Stomach (tissue), 4 donors: ENCODE measurements around the gene GATA6.

ENCODE experiments used
- POLR2A ChIP-seq, 4 donors: fragments of 450-650 bp; IDR thresholded peaks; one replicate each; pipeline ENCODE4 v1.6.1; 2016; ENCODE audit warnings: antibody characterized with exemption in 4 of 4, control low read depth in 2 of 4, mild to moderate bottlenecking in 1 of 4, moderate library complexity in 1 of 4
- TF ChIP-seq, protein P1 (sequence below), 7 experiments: fragments of 450-650 bp in 4 of 7; fragments of 200-600 bp in 3 of 7; sonication (generic) in 3 of 7; IDR thresholded peaks; one replicate each; pipeline ENCODE4 v1.5.1; 2016 to 2019; ENCODE audit warnings: antibody characterized with exemption in 7 of 7, control low read depth in 2 of 7, mild to moderate bottlenecking in 1 of 7

DNA sequence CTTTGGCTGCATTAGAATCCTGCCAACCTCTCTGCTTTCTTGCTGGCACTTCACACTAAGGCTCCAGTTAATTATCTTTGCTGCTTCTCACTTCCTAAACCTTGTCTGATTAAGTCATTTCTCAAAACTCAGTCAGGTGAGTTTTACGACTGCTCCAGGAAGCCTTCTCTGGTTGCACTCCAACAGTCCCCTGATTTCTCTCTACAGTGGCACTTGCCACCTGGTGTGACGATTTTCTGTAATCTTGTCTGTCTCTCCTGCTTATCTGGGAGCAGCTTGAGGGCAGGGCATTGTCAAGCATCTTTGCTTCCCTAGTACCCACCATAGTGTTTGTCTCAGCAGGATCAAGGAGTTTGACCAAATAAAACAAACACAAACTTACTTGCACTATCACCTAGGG, 10.4 kb upstream of the GATA6 start:
- no peak for TF ChIP-seq POLR2A (IDR thresholded peaks at IDR 0.05)
- TF ChIP-seq, protein P1, sequence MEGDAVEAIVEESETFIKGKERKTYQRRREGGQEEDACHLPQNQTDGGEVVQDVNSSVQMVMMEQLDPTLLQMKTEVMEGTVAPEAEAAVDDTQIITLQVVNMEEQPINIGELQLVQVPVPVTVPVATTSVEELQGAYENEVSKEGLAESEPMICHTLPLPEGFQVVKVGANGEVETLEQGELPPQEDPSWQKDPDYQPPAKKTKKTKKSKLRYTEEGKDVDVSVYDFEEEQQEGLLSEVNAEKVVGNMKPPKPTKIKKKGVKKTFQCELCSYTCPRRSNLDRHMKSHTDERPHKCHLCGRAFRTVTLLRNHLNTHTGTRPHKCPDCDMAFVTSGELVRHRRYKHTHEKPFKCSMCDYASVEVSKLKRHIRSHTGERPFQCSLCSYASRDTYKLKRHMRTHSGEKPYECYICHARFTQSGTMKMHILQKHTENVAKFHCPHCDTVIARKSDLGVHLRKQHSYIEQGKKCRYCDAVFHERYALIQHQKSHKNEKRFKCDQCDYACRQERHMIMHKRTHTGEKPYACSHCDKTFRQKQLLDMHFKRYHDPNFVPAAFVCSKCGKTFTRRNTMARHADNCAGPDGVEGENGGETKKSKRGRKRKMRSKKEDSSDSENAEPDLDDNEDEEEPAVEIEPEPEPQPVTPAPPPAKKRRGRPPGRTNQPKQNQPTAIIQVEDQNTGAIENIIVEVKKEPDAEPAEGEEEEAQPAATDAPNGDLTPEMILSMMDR (IDR thresholded peaks at IDR 0.05), result no peak
